ENCODE results near the gene HID1.

HID1 gene

DNA sequence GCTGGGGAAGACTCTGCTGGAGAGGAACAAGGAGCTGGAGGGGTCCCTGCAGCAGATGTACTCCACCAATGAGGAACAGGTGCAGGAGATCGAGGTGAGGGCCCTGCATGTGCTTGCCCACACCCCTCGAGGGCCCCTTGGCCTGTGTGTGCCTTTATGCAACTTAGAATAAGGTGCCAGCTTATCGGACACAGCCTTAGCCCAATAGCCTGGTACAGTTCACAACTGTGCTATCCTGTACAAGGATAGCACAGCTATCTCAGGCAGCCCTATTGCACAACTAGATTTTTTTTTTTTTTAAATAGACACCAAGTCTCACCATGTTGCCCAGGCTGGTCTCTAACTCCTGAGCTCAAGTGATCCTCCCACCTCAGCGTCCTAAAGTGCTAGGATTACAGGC, 27.0 kb upstream of the HID1 start:
- TF ChIP-seq, protein P1, sequence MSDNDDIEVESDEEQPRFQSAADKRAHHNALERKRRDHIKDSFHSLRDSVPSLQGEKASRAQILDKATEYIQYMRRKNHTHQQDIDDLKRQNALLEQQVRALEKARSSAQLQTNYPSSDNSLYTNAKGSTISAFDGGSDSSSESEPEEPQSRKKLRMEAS (IDR thresholded peaks at IDR 0.05) = no peak
- TF ChIP-seq, protein P2, sequence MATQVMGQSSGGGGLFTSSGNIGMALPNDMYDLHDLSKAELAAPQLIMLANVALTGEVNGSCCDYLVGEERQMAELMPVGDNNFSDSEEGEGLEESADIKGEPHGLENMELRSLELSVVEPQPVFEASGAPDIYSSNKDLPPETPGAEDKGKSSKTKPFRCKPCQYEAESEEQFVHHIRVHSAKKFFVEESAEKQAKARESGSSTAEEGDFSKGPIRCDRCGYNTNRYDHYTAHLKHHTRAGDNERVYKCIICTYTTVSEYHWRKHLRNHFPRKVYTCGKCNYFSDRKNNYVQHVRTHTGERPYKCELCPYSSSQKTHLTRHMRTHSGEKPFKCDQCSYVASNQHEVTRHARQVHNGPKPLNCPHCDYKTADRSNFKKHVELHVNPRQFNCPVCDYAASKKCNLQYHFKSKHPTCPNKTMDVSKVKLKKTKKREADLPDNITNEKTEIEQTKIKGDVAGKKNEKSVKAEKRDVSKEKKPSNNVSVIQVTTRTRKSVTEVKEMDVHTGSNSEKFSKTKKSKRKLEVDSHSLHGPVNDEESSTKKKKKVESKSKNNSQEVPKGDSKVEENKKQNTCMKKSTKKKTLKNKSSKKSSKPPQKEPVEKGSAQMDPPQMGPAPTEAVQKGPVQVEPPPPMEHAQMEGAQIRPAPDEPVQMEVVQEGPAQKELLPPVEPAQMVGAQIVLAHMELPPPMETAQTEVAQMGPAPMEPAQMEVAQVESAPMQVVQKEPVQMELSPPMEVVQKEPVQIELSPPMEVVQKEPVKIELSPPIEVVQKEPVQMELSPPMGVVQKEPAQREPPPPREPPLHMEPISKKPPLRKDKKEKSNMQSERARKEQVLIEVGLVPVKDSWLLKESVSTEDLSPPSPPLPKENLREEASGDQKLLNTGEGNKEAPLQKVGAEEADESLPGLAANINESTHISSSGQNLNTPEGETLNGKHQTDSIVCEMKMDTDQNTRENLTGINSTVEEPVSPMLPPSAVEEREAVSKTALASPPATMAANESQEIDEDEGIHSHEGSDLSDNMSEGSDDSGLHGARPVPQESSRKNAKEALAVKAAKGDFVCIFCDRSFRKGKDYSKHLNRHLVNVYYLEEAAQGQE (IDR thresholded peaks at IDR 0.05; ENCODE audit: low read depth) = no peak
- no peak for TF ChIP-seq FOXM1 (IDR thresholded peaks at IDR 0.05; ENCODE audit: borderline replicate concordance, low read depth)
- no peak for TF ChIP-seq RAD21 (IDR thresholded peaks at IDR 0.05; ENCODE audit: low read depth)
- TF ChIP-seq TCF12 (IDR thresholded peaks at IDR 0.05; ENCODE audit: low read depth) = no peak
- TF ChIP-seq CEBPB (IDR thresholded peaks at IDR 0.05) = no peak
- TF ChIP-seq TAF1 (IDR thresholded peaks at IDR 0.05; ENCODE audit: low read depth) = no peak
- no peak for TF ChIP-seq EP300 (IDR thresholded peaks at IDR 0.05; ENCODE audit: borderline replicate concordance)
- TF ChIP-seq EGR1 (IDR thresholded peaks at IDR 0.05) = no peak
- no peak for TF ChIP-seq TEAD4 (IDR thresholded peaks at IDR 0.05)
- no peak for TF ChIP-seq CREB1 (IDR thresholded peaks at IDR 0.05; ENCODE audit: low read depth)
- TF ChIP-seq, protein P3, sequence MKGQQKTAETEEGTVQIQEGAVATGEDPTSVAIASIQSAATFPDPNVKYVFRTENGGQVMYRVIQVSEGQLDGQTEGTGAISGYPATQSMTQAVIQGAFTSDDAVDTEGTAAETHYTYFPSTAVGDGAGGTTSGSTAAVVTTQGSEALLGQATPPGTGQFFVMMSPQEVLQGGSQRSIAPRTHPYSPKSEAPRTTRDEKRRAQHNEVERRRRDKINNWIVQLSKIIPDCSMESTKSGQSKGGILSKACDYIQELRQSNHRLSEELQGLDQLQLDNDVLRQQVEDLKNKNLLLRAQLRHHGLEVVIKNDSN (IDR thresholded peaks at IDR 0.05) = no peak
- TF ChIP-seq YY1 (IDR thresholded peaks at IDR 0.05; ENCODE audit: low read depth) = no peak
- TF ChIP-seq NFIC (IDR thresholded peaks at IDR 0.05) = no peak
- no peak for TF ChIP-seq ZBTB7A (IDR thresholded peaks at IDR 0.05; ENCODE audit: low read depth)

DNA sequence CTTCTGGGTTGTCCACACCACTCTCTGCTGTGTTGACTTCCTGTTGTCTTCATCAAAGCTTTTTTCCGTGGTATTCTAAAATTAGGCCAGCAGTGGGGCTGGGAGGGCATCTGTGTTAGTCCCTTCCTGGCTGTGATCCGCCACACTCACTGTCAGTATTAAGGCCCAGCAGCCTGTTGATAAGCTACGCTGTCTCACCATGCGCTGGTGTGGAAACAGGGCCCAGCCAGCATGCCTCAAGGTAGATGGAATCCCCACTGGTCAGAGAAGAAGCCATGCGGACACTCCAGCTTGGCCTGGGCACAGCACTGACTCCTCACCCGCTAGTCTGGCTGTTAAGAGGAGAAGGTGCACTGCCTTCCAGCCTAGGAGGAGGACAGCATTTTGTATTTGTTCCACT, 26.2 kb upstream of the HID1 start:
- no peak for TF ChIP-seq CREB1 (IDR thresholded peaks at IDR 0.05; ENCODE audit: low read depth)
- no peak for TF ChIP-seq NFIC (IDR thresholded peaks at IDR 0.05)
- no peak for TF ChIP-seq RAD21 (IDR thresholded peaks at IDR 0.05; ENCODE audit: low read depth)
- TF ChIP-seq TCF12 (IDR thresholded peaks at IDR 0.05; ENCODE audit: low read depth) = no peak
- no peak for TF ChIP-seq ZBTB7A (IDR thresholded peaks at IDR 0.05; ENCODE audit: low read depth)
- TF ChIP-seq, protein P2 (IDR thresholded peaks at IDR 0.05; ENCODE audit: low read depth) = no peak
- TF ChIP-seq, protein P3 (IDR thresholded peaks at IDR 0.05) = no peak
- TF ChIP-seq TEAD4 (IDR thresholded peaks at IDR 0.05) = no peak
- TF ChIP-seq FOXM1 (IDR thresholded peaks at IDR 0.05; ENCODE audit: borderline replicate concordance, low read depth) = no peak
- no peak for TF ChIP-seq EP300 (IDR thresholded peaks at IDR 0.05; ENCODE audit: borderline replicate concordance)
- no peak for TF ChIP-seq EGR1 (IDR thresholded peaks at IDR 0.05)
- TF ChIP-seq YY1 (IDR thresholded peaks at IDR 0.05; ENCODE audit: low read depth) = no peak
- TF ChIP-seq CEBPB (IDR thresholded peaks at IDR 0.05) = no peak
- no peak for TF ChIP-seq TAF1 (IDR thresholded peaks at IDR 0.05; ENCODE audit: low read depth)
- TF ChIP-seq, protein P1 (IDR thresholded peaks at IDR 0.05) = no peak

DNA sequence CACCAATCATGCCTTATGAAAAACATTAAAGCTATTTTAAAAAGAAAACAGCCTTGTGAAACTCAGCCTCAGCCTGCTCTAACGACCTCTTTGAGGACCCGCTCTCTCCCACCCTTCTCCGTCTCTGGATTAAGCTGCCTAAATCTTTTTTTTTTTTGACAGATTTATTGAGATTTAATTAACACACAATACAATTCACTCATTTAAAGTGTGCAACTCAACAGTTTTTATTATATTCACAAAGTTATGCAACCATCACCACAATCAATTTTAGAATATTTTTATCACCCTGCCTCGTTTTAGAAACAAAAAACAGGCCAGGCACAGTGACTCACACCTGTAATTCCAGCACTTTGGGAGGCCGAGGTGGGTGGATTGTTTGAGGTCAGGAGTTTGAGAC, 23.3 kb upstream of the HID1 start:
- TF ChIP-seq EGR1 (IDR thresholded peaks at IDR 0.05) = no peak
- TF ChIP-seq FOXM1 (IDR thresholded peaks at IDR 0.05; ENCODE audit: borderline replicate concordance, low read depth) = no peak
- no peak for TF ChIP-seq RAD21 (IDR thresholded peaks at IDR 0.05; ENCODE audit: low read depth)
- TF ChIP-seq, protein P3 (IDR thresholded peaks at IDR 0.05) = no peak
- TF ChIP-seq CREB1 (IDR thresholded peaks at IDR 0.05; ENCODE audit: low read depth) = no peak
- no peak for TF ChIP-seq NFIC (IDR thresholded peaks at IDR 0.05)
- TF ChIP-seq TCF12 (IDR thresholded peaks at IDR 0.05; ENCODE audit: low read depth) = no peak
- no peak for TF ChIP-seq TAF1 (IDR thresholded peaks at IDR 0.05; ENCODE audit: low read depth)
- TF ChIP-seq, protein P1 (IDR thresholded peaks at IDR 0.05) = no peak
- TF ChIP-seq, protein P2 (IDR thresholded peaks at IDR 0.05; ENCODE audit: low read depth) = no peak
- TF ChIP-seq TEAD4 (IDR thresholded peaks at IDR 0.05) = no peak

DNA sequence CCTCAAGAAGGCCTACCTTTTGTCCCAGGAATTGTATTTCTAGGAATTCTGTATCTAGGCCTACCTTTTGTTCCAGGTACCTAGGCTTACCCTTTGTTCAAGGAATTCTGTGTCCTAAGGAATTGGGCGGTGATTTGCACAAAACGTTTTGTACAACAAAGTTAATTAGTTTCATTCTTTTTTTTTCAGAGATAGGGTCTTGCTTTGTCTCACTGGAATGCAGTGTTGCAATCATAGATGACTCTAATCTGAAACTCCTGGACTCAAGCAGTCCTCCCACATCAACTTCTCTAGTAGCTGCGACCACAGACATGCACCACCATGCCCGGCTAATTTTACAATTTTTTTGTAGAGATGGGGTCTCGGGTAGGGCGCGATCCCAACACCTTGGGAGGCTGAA, 21.9 kb upstream of the HID1 start:
- TF ChIP-seq CEBPB (IDR thresholded peaks at IDR 0.05) (peak; percentile 77), TCF12 (IDR thresholded peaks at IDR 0.05; ENCODE audit: low read depth) (no peak), RAD21 (IDR thresholded peaks at IDR 0.05; ENCODE audit: low read depth) (no peak)

Data from Ishikawa (cell line).